DOHH2 (cell line): ENCODE data around the gene COL5A1.

Experiments
- CTCF ChIP-seq: fragments of 200-600 bp; sonication (generic); IDR thresholded peaks from one replicate; pipeline ENCODE4 v1.5.1; 2014; ENCODE audit warnings: antibody characterized with exemption, mild to moderate bottlenecking, low read depth, low read length; ENCODE audit not compliant: poor library complexity, severe bottlenecking
- EZH2phosphoT487 ChIP-seq: fragments of 200-600 bp; sonication (generic); IDR thresholded peaks from 2 replicates; pipeline ENCODE4 v1.6.1; 2017; ENCODE audit warnings: borderline replicate concordance, mild to moderate bottlenecking, antibody characterized with exemption, low read length, moderate library complexity, mixed read lengths

- TF ChIP-seq CTCF = no peak
- no peak for TF ChIP-seq EZH2phosphoT487
Observed at GRCh38 chr9:134684375-134684723, 42.7 kb downstream of the COL5A1 start.
